Natural killer cell (primary cell): ENCODE measurements around the gene AK2. TPM values are rescaled to one million over a fixed set of nuclear protein-coding genes. Genes with fewer than 3 reads are reported as not detected.

Source experiments
- ATAC-seq, 3 donors: fragments of 150-1000 bp in 2 of 3; fragments of 200-7000 bp in 1 of 3; cut with Tn5 transposase; 1 replicate in 1 of 3; 2 replicates in 2 of 3; pipeline ENCODE4 v1.10.0; 2021; ENCODE audit warnings: mild to moderate bottlenecking in 2 of 3, moderate library complexity in 2 of 3
- DNase-seq, 2 donors: peaks; one replicate each; pipeline versions ENCODE4 v3.0.0 to v3.0.0-alpha.2; 2013 to 2021; ENCODE audit warnings: mixed read lengths in 1 of 2
- H3K27ac ChIP-seq: one replicate; pipeline ENCODE4 v1.5.1; 2013; ENCODE audit warnings: mild to moderate bottlenecking, low read length
- H3K27me3 ChIP-seq: one replicate; pipeline ENCODE4 v1.6.1; 2013; ENCODE audit warnings: low read length; ENCODE audit not compliant: control insufficient read depth, insufficient read depth
- H3K36me3 ChIP-seq: one replicate; pipeline ENCODE4 v1.6.1; 2013; ENCODE audit warnings: low read length; ENCODE audit not compliant: control insufficient read depth, insufficient read depth
- H3K4me1 ChIP-seq: one replicate; pipeline ENCODE4 v1.6.1; 2013; ENCODE audit warnings: low read length; ENCODE audit not compliant: control insufficient read depth, insufficient read depth
- H3K4me3 ChIP-seq: one replicate; pipeline ENCODE4 v1.5.1; 2013; ENCODE audit warnings: low read length
- H3K9me3 ChIP-seq: one replicate; pipeline ENCODE4 v1.6.1; 2013; ENCODE audit warnings: low read length; ENCODE audit not compliant: control insufficient read depth, insufficient read depth
- H3K27ac Mint-ChIP-seq, 2 donors: one replicate each; pipeline ENCODE4 v1.8.0; 2022; ENCODE audit warnings: mild to moderate bottlenecking in 2 of 2, mixed read lengths in 2 of 2, moderate library complexity in 1 of 2
- H3K27me3 Mint-ChIP-seq, 2 donors: one replicate each; pipeline ENCODE4 v1.8.0; 2022; ENCODE audit warnings: low read depth in 2 of 2, mixed read lengths in 2 of 2
- H3K36me3 Mint-ChIP-seq: one replicate; pipeline ENCODE4 v1.8.0; 2022; ENCODE audit warnings: mixed read lengths
- H3K4me1 Mint-ChIP-seq, 2 donors: one replicate each; pipeline ENCODE4 v1.8.0; 2022; ENCODE audit warnings: mixed read lengths in 2 of 2
- H3K4me3 Mint-ChIP-seq: one replicate; pipeline ENCODE4 v1.8.0; 2022; ENCODE audit warnings: mild to moderate bottlenecking, moderate library complexity, mixed read lengths
- H3K9me3 Mint-ChIP-seq, 2 donors: one replicate each; pipeline ENCODE4 v1.8.0; 2022; ENCODE audit warnings: mixed read lengths in 2 of 2
- WGBS: methylation state at CpG from one replicate; pipeline ENCODE4 v1.1.7; 2013; ENCODE audit warnings: missing lambda C conversion rate; ENCODE audit not compliant: insufficient coverage; 5-methylcytosine and 5-hydroxymethylcytosine counted together
- intact Hi-C: fragments of 100-400 bp; cut with micrococcal nuclease; formaldehyde crosslinking; loops from one replicate; pipeline ENCODE4 v1.14.2; 2022
- total RNA-seq, 4 donors: library from RNA; stranded (reverse); fragments of 120-200 nt in 1 of 4; gene quantifications; one replicate each; pipeline versions ENCODE4 v1.2.3 to v1.2.4, GENCODE V29; 2013 to 2022
- TF ChIP-seq, protein P1 (sequence below): fragments of 200-600 bp; IDR thresholded peaks from one replicate; pipeline ENCODE4 v1.8.0; 2022; ENCODE audit warnings: antibody characterized with exemption

The AK2 gene
- total RNA-seq, 3 donors from 2014 or later (not counting 1 experiment from before 2014, with no cell fraction given) = 64.8 to 94.0 (median 67.1) TPM

GRCh38 chr1:33080373-33080772 is 43.7 kb upstream of the AK2 start:
- peak overlapping the region; percentile 82 for H3K4me3 Mint-ChIP-seq
- peaks cover 0 to 6% of the 10 kb centered on the region in 2 donors for H3K27me3 Mint-ChIP-seq
- no peaks in the 10 kb centered on the region for H3K9me3 ChIP-seq
- H3K27ac ChIP-seq = no peak overlapping the region
- intact Hi-C loops = loop anchor here (2.0 to 10.0 kb wide), 2 partner anchors 44 to 366 kb away; partner anchors contain the start of gene AK2
- H3K27me3 ChIP-seq = no peaks in the 10 kb centered on the region
- WGBS = 66% methylated on average over 6 of the region's 6 CpGs
- TF ChIP-seq, protein P1, sequence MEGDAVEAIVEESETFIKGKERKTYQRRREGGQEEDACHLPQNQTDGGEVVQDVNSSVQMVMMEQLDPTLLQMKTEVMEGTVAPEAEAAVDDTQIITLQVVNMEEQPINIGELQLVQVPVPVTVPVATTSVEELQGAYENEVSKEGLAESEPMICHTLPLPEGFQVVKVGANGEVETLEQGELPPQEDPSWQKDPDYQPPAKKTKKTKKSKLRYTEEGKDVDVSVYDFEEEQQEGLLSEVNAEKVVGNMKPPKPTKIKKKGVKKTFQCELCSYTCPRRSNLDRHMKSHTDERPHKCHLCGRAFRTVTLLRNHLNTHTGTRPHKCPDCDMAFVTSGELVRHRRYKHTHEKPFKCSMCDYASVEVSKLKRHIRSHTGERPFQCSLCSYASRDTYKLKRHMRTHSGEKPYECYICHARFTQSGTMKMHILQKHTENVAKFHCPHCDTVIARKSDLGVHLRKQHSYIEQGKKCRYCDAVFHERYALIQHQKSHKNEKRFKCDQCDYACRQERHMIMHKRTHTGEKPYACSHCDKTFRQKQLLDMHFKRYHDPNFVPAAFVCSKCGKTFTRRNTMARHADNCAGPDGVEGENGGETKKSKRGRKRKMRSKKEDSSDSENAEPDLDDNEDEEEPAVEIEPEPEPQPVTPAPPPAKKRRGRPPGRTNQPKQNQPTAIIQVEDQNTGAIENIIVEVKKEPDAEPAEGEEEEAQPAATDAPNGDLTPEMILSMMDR = no peak
- peaks cover 23 to 26% of the 10 kb centered on the region in 2 donors for H3K4me1 Mint-ChIP-seq
- H3K36me3 Mint-ChIP-seq = no peaks in the 10 kb centered on the region
- H3K27ac Mint-ChIP-seq = peak overlapping the region; percentile 24 to 78
- H3K9me3 Mint-ChIP-seq = no peaks in the 10 kb centered on the region
- ATAC-seq = no peak
- peak overlapping the region; percentile 67 for H3K4me3 ChIP-seq
- H3K36me3 ChIP-seq = no peaks in the 10 kb centered on the region
- peaks cover 22% of the 10 kb centered on the region for H3K4me1 ChIP-seq
- DNase-seq = no peak

DNA sequence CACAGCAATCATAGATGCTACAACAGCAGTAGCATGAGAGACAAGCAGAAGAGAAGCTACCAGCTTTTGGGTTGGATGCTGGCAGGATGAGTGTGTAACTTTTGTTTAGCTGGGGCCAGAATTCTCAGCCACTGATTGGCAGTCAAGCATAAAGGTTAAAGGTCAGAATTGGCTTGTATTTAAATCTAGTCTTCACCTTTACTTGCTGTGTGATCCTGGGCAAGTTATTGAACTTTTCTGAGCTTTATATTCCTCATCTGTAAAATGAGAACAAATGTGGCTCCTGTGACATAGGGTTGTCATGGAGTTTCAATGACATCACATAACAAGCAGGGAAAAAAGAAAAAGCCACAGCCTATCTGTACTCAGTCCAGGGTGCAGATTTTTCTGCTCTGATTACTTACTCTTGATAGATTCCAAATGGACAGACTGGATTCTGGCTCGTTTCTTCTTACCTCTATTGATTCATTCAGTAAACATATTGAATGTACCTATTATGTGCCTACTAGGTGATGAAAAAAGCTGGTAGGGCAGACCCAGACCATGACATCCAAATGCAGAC is 41.4 kb upstream of the AK2 start:
- Mint-ChIP-seq H3K27ac (no peak overlapping the region), H3K36me3 (no peaks in the 10 kb centered on the region), H3K4me1 (peaks cover 23 to 26% of the 10 kb centered on the region in 2 donors), H3K4me3 (no peak overlapping the region), H3K27me3 (peaks cover 0 to 6% of the 10 kb centered on the region in 2 donors), H3K9me3 (no peaks in the 10 kb centered on the region)
- H3K9me3 ChIP-seq = no peaks in the 10 kb centered on the region
- peaks cover 22% of the 10 kb centered on the region for H3K4me1 ChIP-seq
- DNase-seq = no peak
- 71% methylated on average over 1 of the region's 1 CpG for WGBS
- H3K27ac ChIP-seq = no peak overlapping the region
- no peaks in the 10 kb centered on the region for H3K27me3 ChIP-seq
- intact Hi-C loops = no loop called here
- TF ChIP-seq, protein P1 = no peak
- H3K4me3 ChIP-seq = no peak overlapping the region
- no peak for ATAC-seq
- H3K36me3 ChIP-seq = no peaks in the 10 kb centered on the region

DNA sequence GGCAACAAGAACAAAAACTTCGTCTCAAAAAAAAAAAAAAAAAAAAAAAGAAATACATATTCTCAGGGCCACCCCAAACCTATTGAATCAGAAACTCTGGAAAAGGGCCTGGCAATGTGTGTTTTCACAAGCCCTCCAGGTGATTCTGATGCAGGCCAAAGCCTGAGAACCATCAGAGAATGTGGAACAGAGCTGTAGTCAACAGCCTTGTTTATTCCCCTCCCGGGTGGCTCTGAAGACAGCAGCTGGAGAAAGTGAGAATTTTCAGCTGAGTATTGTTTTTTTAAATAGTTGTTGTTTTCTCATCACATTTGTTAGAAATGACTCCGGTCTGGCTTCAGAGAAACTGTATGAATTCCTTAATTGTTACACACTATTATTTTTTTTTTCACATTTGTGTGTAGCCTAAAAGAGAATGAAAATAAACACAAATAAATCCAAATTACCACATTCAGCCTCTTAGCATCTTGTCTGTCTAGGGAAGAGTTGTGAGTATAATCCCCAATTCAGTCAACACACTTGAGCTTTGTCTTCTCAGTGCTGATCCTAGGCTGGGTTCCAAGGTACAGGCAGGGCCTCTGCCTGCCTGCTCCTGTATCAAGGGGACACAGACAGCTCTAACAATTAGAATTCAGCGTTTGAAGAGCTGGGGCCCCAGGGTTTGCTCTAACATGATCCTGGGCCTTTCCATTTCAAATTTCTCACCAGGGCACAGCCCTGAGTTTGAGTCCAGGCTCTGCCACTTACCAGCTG is 37.7 kb upstream of the AK2 start:
- Histone ChIP-seq H3K9me3 (no peaks in the 10 kb centered on the region), H3K27me3 (no peaks in the 10 kb centered on the region), H3K27ac (no peak overlapping the region), H3K4me1 (peaks cover 9% of the 10 kb centered on the region), H3K36me3 (no peaks in the 10 kb centered on the region), H3K4me3 (no peak overlapping the region)
- no peak overlapping the region for H3K4me3 Mint-ChIP-seq
- WGBS = 74% methylated on average over 2 of the region's 4 CpGs
- peaks cover 5 to 11% of the 10 kb centered on the region in 2 donors for H3K4me1 Mint-ChIP-seq
- no peaks in the 10 kb centered on the region for H3K9me3 Mint-ChIP-seq
- H3K36me3 Mint-ChIP-seq = no peaks in the 10 kb centered on the region
- H3K27ac Mint-ChIP-seq = no peak overlapping the region
- intact Hi-C loops = no loop called here
- TF ChIP-seq, protein P1 = no peak
- DNase-seq (no peak), ATAC-seq (no peak)
- H3K27me3 Mint-ChIP-seq = peaks cover 0 to 2% of the 10 kb centered on the region in 2 donors
